ENCODE measurements around the gene KCNG3. TPM values are rescaled to one million over a fixed set of nuclear protein-coding genes. Genes with fewer than 3 reads are reported as not detected.

The KCNG3 gene
- total RNA-seq, 1 experiment from 2014 or later = 1.3 TPM

DNA sequence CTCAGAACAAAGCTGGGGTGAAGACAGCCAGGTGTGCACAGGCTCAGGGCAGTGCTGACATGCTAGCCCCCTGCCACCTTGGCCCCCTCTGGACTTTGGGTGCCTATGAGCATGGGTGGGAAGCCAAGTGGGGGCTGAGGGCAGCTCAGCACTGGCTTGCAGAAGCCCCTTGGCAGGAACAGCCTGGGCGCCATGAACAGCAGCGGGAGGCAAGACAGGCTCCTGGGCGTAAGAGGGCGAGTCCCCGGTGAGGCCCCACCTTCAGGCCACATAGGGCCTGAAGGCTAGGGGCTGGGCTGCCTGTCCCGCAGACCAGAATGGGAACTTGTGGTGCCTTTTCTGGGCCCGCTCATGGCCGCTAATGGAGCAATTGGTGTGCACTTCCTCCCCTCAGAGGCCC is 85.8 kb downstream of the KCNG3 start:
- Histone ChIP-seq H3K9me2 (ENCODE audit: insufficient read depth) (no peaks in the 10 kb centered on the region), H4K20me1 (ENCODE audit: insufficient read depth) (no peaks in the 10 kb centered on the region), H3K27me3 (ENCODE audit: insufficient read depth, low read depth) (no peaks in the 10 kb centered on the region), H3K9me3 (ENCODE audit: insufficient read depth, low read depth) (no peaks in the 10 kb centered on the region), H3K36me3 (ENCODE audit: low read depth) (no peaks in the 10 kb centered on the region), H3K4me3 (no peak overlapping the region), H3K4me2 (no peak overlapping the region), H3K27ac (no peak overlapping the region), H2AFZ (no peak overlapping the region), H3F3A (ENCODE audit: insufficient read depth, low read depth) (no peaks in the 10 kb centered on the region), H3K4me1 (replicated peaks; ENCODE audit: insufficient read depth) (no peaks in the 10 kb centered on the region), H3K79me2 (ENCODE audit: low read depth) (no peaks in the 10 kb centered on the region)
- no peak for TF ChIP-seq EZH2 (IDR thresholded peaks at IDR 0.05; ENCODE audit: low read depth)
- TF ChIP-seq, protein P1, sequence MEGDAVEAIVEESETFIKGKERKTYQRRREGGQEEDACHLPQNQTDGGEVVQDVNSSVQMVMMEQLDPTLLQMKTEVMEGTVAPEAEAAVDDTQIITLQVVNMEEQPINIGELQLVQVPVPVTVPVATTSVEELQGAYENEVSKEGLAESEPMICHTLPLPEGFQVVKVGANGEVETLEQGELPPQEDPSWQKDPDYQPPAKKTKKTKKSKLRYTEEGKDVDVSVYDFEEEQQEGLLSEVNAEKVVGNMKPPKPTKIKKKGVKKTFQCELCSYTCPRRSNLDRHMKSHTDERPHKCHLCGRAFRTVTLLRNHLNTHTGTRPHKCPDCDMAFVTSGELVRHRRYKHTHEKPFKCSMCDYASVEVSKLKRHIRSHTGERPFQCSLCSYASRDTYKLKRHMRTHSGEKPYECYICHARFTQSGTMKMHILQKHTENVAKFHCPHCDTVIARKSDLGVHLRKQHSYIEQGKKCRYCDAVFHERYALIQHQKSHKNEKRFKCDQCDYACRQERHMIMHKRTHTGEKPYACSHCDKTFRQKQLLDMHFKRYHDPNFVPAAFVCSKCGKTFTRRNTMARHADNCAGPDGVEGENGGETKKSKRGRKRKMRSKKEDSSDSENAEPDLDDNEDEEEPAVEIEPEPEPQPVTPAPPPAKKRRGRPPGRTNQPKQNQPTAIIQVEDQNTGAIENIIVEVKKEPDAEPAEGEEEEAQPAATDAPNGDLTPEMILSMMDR (conservative IDR thresholded peaks at IDR 0.05) = no peak
- BruUV-seq (replicated peaks) = no TSS peak
- intact Hi-C loops (cut with micrococcal nuclease; ENCODE audit: unreplicated experiment) = no loop called here
- POLR2A ChIA-PET (ENCODE audit: unreplicated experiment) = no interaction called here
- CTCF ChIA-PET = no interaction called here
- DNase-seq = no peak

DNA sequence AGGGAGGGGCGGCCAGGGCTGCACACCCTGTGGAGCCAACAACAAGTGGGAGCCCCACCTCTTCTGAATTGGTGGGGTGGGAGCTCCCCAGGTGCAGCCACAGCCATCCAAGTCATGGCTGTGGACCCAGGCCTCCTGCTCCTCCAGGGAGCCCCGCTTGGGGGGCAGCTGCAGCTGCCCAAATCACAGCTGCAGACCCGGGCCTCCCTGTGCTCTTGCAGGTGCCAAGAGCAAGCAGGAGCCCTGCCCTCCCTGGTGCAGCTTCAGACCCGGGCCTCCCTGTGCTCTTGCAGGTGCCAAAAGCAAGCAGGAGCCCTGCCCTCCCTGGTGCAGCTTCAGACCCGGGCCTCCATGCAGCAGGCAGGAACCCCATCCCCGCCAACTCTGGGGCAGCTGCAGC is 86.3 kb downstream of the KCNG3 start:
- Histone ChIP-seq H3K27ac (no peak overlapping the region), H3K4me1 (replicated peaks; ENCODE audit: insufficient read depth) (no peaks in the 10 kb centered on the region), H3K4me2 (no peak overlapping the region), H3K36me3 (ENCODE audit: low read depth) (no peaks in the 10 kb centered on the region), H3K27me3 (ENCODE audit: insufficient read depth, low read depth) (no peaks in the 10 kb centered on the region), H3F3A (ENCODE audit: insufficient read depth, low read depth) (no peaks in the 10 kb centered on the region), H2AFZ (no peak overlapping the region), H3K4me3 (no peak overlapping the region), H3K9me2 (ENCODE audit: insufficient read depth) (no peaks in the 10 kb centered on the region), H4K20me1 (ENCODE audit: insufficient read depth) (no peaks in the 10 kb centered on the region), H3K79me2 (ENCODE audit: low read depth) (no peaks in the 10 kb centered on the region), H3K9me3 (ENCODE audit: insufficient read depth, low read depth) (no peaks in the 10 kb centered on the region)
- ChIA-PET CTCF (no interaction called here), POLR2A (ENCODE audit: unreplicated experiment) (no interaction called here)
- intact Hi-C loops (cut with micrococcal nuclease; ENCODE audit: unreplicated experiment) = no loop called here
- no TSS peak for BruUV-seq (replicated peaks)
- TF ChIP-seq, protein P1 (conservative IDR thresholded peaks at IDR 0.05) = no peak
- TF ChIP-seq EZH2 (IDR thresholded peaks at IDR 0.05; ENCODE audit: low read depth) = no peak
- no peak for DNase-seq

DNA sequence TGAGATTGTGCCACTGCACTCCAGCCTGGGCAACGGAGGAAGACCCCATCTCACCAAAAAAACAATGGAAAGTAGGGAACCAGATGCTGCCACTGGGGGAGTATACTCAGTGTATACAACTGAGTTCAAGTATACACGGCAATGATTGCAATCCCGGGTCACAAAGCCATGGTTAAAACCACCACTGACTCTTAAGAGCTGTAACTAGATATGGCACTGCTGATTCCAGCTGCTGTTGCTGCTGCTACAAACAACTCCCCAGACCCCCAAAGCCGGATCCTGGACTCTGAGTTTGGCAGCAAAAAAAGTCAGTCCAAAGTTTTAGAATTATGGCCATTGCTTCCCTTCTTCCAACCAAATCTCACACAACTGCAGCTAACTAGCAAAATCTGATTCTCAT is 89.1 kb downstream of the KCNG3 start:
- H4K20me1 ChIP-seq (ENCODE audit: insufficient read depth) = no peaks in the 10 kb centered on the region
- POLR2A ChIA-PET (ENCODE audit: unreplicated experiment) = no interaction called here
- no peak for DNase-seq
- CTCF ChIA-PET = interaction anchor here (0.7 kb wide), 1 partner anchor 18 kb away, joined by 6 read pairs; no protein-coding TSS in a partner anchor
- H3K79me2 ChIP-seq (ENCODE audit: low read depth) = no peaks in the 10 kb centered on the region
- no peak overlapping the region for H2AFZ ChIP-seq
- H3K27ac ChIP-seq = no peak overlapping the region
- intact Hi-C loops (cut with micrococcal nuclease; ENCODE audit: unreplicated experiment) = loop anchor here (1.0 kb wide), 1 partner anchor 8 kb away; no protein-coding TSS in a partner anchor
- no TSS peak for BruUV-seq (replicated peaks)
- no peaks in the 10 kb centered on the region for H3K9me3 ChIP-seq (ENCODE audit: insufficient read depth, low read depth)
- no peaks in the 10 kb centered on the region for H3K36me3 ChIP-seq (ENCODE audit: low read depth)
- H3K9me2 ChIP-seq (ENCODE audit: insufficient read depth) = no peaks in the 10 kb centered on the region
- no peak overlapping the region for H3K4me3 ChIP-seq
- H3F3A ChIP-seq (ENCODE audit: insufficient read depth, low read depth) = no peaks in the 10 kb centered on the region
- H3K4me1 ChIP-seq (replicated peaks; ENCODE audit: insufficient read depth) = no peaks in the 10 kb centered on the region
- TF ChIP-seq, protein P1 (conservative IDR thresholded peaks at IDR 0.05) = no peak
- no peak for TF ChIP-seq EZH2 (IDR thresholded peaks at IDR 0.05; ENCODE audit: low read depth)
- H3K4me2 ChIP-seq = no peak overlapping the region
- H3K27me3 ChIP-seq (ENCODE audit: insufficient read depth, low read depth) = no peaks in the 10 kb centered on the region

Data from PC-9 (cell line).